ENCODE data around the gene PNPLA7. TPM values are rescaled to one million over a fixed set of nuclear protein-coding genes. Genes with fewer than 3 reads are reported as not detected.
"Not testable (repeated sequence)": the region's sequence is repeated elsewhere in the genome, so short reads cannot be mapped to it uniquely, and the experiment has no call there.

Gene PNPLA7
- polyA plus RNA-seq, 1 of the 3 experiments (the other 2 are of a cell fraction): 0.99 TPM

GRCh38 chr9:137532891-137533468 is 17.2 kb downstream of the PNPLA7 start:
- H3K9ac ChIP-seq; H3K4me1 ChIP-seq (ENCODE audit: control insufficient read depth in 1 of 2, insufficient read depth in 2 of 2, low read depth in 1 of 2, low read length in 1 of 2); POLR2A ChIA-PET; CTCF ChIA-PET; H3F3A ChIP-seq (replicated peaks; ENCODE audit: insufficient read depth); H3K27ac ChIP-seq (ENCODE audit: low read depth in 2 of 2, low read length in 1 of 2); H3K9me3 ChIP-seq; H3K36me3 ChIP-seq (replicated peaks in 1 of 2; ENCODE audit: control insufficient read depth in 1 of 2, insufficient read depth in 2 of 2, low read length in 1 of 2); H3K4me2 ChIP-seq; H3K79me2 ChIP-seq (ENCODE audit: insufficient read depth); H3K4me3 ChIP-seq (ENCODE audit: low read depth in 2 of 2, low read length in 1 of 2); H3K27me3 ChIP-seq (ENCODE audit: insufficient read depth); DNase-seq; H2AFZ ChIP-seq (ENCODE audit: low read depth); H4K20me1 ChIP-seq (ENCODE audit: insufficient read depth); H3K9me2 ChIP-seq: not testable (repeated sequence)
- WGBS (ENCODE audit: low lambda C conversion rate): 80% methylated on average over 1 of the region's 10 CpGs

- POLR2A ChIA-PET: no interaction called here
These were observed 19.0 kb downstream of the PNPLA7 start for GRCh38 chr9:137531099-137531765.

More at GRCh38 chr9:137531099-137531765, 19.0 kb downstream of the PNPLA7 start:
- H4K20me1 ChIP-seq (ENCODE audit: insufficient read depth): no peaks in the 10 kb centered on the region
- no peaks in the 10 kb centered on the region for H3K9me3 ChIP-seq
- H3K36me3 ChIP-seq (replicated peaks in 1 of 2; ENCODE audit: control insufficient read depth in 1 of 2, insufficient read depth in 2 of 2, low read length in 1 of 2): no peaks in the 10 kb centered on the region
- no peak overlapping the region for H3K27ac ChIP-seq (ENCODE audit: low read depth in 2 of 2, low read length in 1 of 2)
- no peaks in the 10 kb centered on the region for H3F3A ChIP-seq (replicated peaks; ENCODE audit: insufficient read depth)
- no peak for DNase-seq
- no peak overlapping the region for H3K9ac ChIP-seq
- no peaks in the 10 kb centered on the region for H3K79me2 ChIP-seq (ENCODE audit: insufficient read depth)
- 90% methylated on average over 17 of the region's 17 CpGs for WGBS (ENCODE audit: low lambda C conversion rate)
- no peaks in the 10 kb centered on the region for H3K27me3 ChIP-seq (ENCODE audit: insufficient read depth)
- H3K9me2 ChIP-seq: no peaks in the 10 kb centered on the region
- no peak for TF ChIP-seq IRF3 (IDR thresholded peaks at IDR 0.05; ENCODE audit: low read depth, low read length)
- no peak for TF ChIP-seq GABPA (IDR thresholded peaks at IDR 0.05; ENCODE audit: low read depth)
- no peak for TF ChIP-seq ZBTB33 (IDR thresholded peaks at IDR 0.05; ENCODE audit: borderline replicate concordance, low read depth)
- no peak for TF ChIP-seq FOSL2 (IDR thresholded peaks at IDR 0.05; ENCODE audit: borderline replicate concordance, low read depth)
- no peak for TF ChIP-seq TEAD4 (IDR thresholded peaks at IDR 0.05; ENCODE audit: borderline replicate concordance, insufficient read depth)
- TF ChIP-seq SMC3 (IDR thresholded peaks at IDR 0.05; ENCODE audit: low read depth, low read length): no peak
- no peak for TF ChIP-seq ELF1 (IDR thresholded peaks at IDR 0.05)
- no peak for TF ChIP-seq USF1 (IDR thresholded peaks at IDR 0.05; ENCODE audit: borderline replicate concordance, low read depth)
- TF ChIP-seq NFIC (IDR thresholded peaks at IDR 0.05; ENCODE audit: borderline replicate concordance): no peak
- TF ChIP-seq NRF1 (IDR thresholded peaks at IDR 0.05; ENCODE audit: low read depth, low read length): no peak
- no peak overlapping the region for H3K4me3 ChIP-seq (ENCODE audit: low read depth in 2 of 2, low read length in 1 of 2)
- no peak overlapping the region for H2AFZ ChIP-seq (ENCODE audit: low read depth)
- H3K4me2 ChIP-seq: no peak overlapping the region
- CTCF ChIA-PET: interaction anchor here (0.7 to 1.7 kb wide), 7 partner anchors 10 to 244 kb away, joined by 3 to 8 read pairs (median 3); partner anchors contain the start of genes EXD3, NOXA1 and NRARP
- peaks cover 0 to 7% of the 10 kb centered on the region in 2 experiments; a peak in 1 of 4 replicates for H3K4me1 ChIP-seq (ENCODE audit: control insufficient read depth in 1 of 2, insufficient read depth in 2 of 2, low read depth in 1 of 2, low read length in 1 of 2)

All from SK-N-SH (cell line).